ENCODE data around the gene KIAA0825.

DNA sequence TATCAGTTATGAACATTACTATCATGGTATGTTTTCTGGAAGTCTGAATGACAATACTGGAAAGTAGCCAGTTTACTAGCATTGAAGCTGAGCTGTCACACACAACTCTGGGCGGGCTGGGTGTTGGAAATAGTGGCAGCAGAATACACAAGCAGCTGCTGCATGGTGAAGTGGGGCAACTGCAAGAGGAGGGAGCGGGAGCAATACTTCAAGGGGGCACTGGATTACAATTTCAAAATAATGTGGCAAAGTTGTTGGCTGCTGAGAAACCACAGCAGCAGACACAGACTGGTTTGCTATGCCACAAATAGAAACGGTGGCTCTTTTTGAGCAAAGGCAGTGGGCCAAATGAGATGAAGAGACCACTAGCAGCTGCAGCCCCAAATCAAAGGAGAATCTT is 350.2 kb downstream of the KIAA0825 start:
- TF ChIP-seq, protein P1, sequence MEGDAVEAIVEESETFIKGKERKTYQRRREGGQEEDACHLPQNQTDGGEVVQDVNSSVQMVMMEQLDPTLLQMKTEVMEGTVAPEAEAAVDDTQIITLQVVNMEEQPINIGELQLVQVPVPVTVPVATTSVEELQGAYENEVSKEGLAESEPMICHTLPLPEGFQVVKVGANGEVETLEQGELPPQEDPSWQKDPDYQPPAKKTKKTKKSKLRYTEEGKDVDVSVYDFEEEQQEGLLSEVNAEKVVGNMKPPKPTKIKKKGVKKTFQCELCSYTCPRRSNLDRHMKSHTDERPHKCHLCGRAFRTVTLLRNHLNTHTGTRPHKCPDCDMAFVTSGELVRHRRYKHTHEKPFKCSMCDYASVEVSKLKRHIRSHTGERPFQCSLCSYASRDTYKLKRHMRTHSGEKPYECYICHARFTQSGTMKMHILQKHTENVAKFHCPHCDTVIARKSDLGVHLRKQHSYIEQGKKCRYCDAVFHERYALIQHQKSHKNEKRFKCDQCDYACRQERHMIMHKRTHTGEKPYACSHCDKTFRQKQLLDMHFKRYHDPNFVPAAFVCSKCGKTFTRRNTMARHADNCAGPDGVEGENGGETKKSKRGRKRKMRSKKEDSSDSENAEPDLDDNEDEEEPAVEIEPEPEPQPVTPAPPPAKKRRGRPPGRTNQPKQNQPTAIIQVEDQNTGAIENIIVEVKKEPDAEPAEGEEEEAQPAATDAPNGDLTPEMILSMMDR (IDR thresholded peaks at IDR 0.05; ENCODE audit: low read depth, low read length, poor library complexity, severe bottlenecking) = no peak
- TF ChIP-seq EZH2phosphoT487 (IDR thresholded peaks at IDR 0.05; ENCODE audit: borderline replicate concordance, low read length) = no peak
